IPS DF 4.7 (cell line): Measurements from ENCODE around the gene GPR157.

Source experiments
- DNase-seq: peaks from one replicate; pipeline ENCODE4 v3.0.0-alpha.2; 2013; ENCODE audit warnings: low spot score; ENCODE audit errors: extremely low read depth

Gene GPR157

GRCh38 chr1:9088807-9089206, 40.1 kb downstream of the GPR157 start:
- no peak for DNase-seq

GRCh38 chr1:9087411-9088125, 41.3 kb downstream of the GPR157 start:
- no peak for DNase-seq

GRCh38 chr1:9086796-9087195, 42.1 kb downstream of the GPR157 start:
- no peak for DNase-seq

- DNase-seq: no peak
Observed at GRCh38 chr1:9086045-9086444, 42.9 kb downstream of the GPR157 start.

GRCh38 chr1:9085306-9085940, 43.5 kb downstream of the GPR157 start:
- no peak for DNase-seq

- DNase-seq: no peak
Observed at GRCh38 chr1:9084906-9085305, 44.0 kb downstream of the GPR157 start.

GRCh38 chr1:9081473-9081872, 47.4 kb downstream of the GPR157 start:
- no peak for DNase-seq

- DNase-seq: no peak
Observed at GRCh38 chr1:9080705-9081291, 48.1 kb downstream of the GPR157 start.

- no peak for DNase-seq
Observed at GRCh38 chr1:9079988-9080704, 48.8 kb downstream of the GPR157 start.

- DNase-seq: no peak
Observed at GRCh38 chr1:9078752-9079500, 50.0 kb downstream of the GPR157 start.

GRCh38 chr1:9078015-9078751, 50.7 kb downstream of the GPR157 start:
- DNase-seq: no peak

- DNase-seq: no peak
Observed at GRCh38 chr1:9075022-9075421, 53.9 kb downstream of the GPR157 start.

- no peak for DNase-seq
Observed at GRCh38 chr1:9073143-9073542, 55.8 kb downstream of the GPR157 start.

GRCh38 chr1:9071554-9072235, 57.2 kb downstream of the GPR157 start:
- no peak for DNase-seq

- DNase-seq: no peak
Observed at GRCh38 chr1:9070486-9070885, 58.4 kb downstream of the GPR157 start.

GRCh38 chr1:9069326-9070100, 59.4 kb downstream of the GPR157 start, which contains the start of gene SLC2A5:
Gene SLC2A5 (minus strand): TSS chr1:9069635. CDS start chr1:9069536, 99 bp downstream.
- no peak for DNase-seq

GRCh38 chr1:9068981-9069325, 59.9 kb downstream of the GPR157 start:
- DNase-seq: no peak

GRCh38 chr1:9066945-9067807, 61.7 kb downstream of the GPR157 start:
- DNase-seq: no peak
